H1 (cell line): Measurements from ENCODE around the gene RHOBTB1. TPM values are rescaled to one million over a fixed set of nuclear protein-coding genes. Genes with fewer than 3 reads are reported as not detected.

ENCODE experiments used
- CBX5 ChIP-seq: fragments of 300-800, 300-1000 bp; sonication (generic); IDR thresholded peaks from 2 replicates; pipeline ENCODE4 v1.7.1; 2016; ENCODE audit warnings: antibody characterized with exemption, low read length, low read depth
- KDM1A ChIP-seq: fragments of 200-600, 300-600 bp; sonication (generic); IDR thresholded peaks from 2 replicates; pipeline ENCODE4 v1.7.1; 2016; ENCODE audit warnings: mild to moderate bottlenecking, low read length, borderline replicate concordance
- RFX5 ChIP-seq: IDR thresholded peaks from 2 replicates; pipeline ENCODE4 v1.6.1; 2011; ENCODE audit warnings: low read depth, low read length, improper control_type of control experiment, borderline replicate concordance
- SIN3A ChIP-seq, 2 experiments: IDR thresholded peaks in 1 of 2; conservative IDR thresholded peaks in 1 of 2; 2 replicates each; pipeline ENCODE4 v1.6.1; 2011 to 2012; ENCODE audit warnings: low read length in 2 of 2, improper control_type of control experiment in 1 of 2, low read depth in 1 of 2, mild to moderate bottlenecking in 1 of 2
- SRF ChIP-seq: IDR thresholded peaks from 2 replicates; pipeline ENCODE4 v1.6.1; 2011; ENCODE audit warnings: mild to moderate bottlenecking, low read depth, low read length, moderate library complexity
- polyA plus RNA-seq, 7 experiments: library from polyadenylated mRNA; depleted of rRNA in 3 of 7; stranded (reverse) in 5 of 7; unstranded in 2 of 7; fragments of >200 nt in 5 of 7; fragments of 200-250 nt in 2 of 7; gene quantifications; 1 replicate in 5 of 7; 2 replicates in 1 of 7; 4 replicates in 1 of 7; pipeline versions ENCODE4 v1.2.1 to v1.2.3, GENCODE V29; 2011 to 2013; ENCODE audit warnings: missing spikeins in 2 of 7, mixed read lengths in 2 of 7
- total RNA-seq: library from RNA; stranded (reverse); fragmentation: NEBNext Ultra II Directional; extraction: Animal tissue kit (Norgen Biotek cat#: 25700); gene quantifications from 2 replicates; pipeline ENCODE4 v1.2.1, GENCODE V29; 2021

Gene RHOBTB1
- total and polyA plus RNA-seq, 2 of the 8 experiments (the other 6 are each of a cell fraction or from before 2014, with no cell fraction given), result 6.1 to 7.4 TPM

GRCh38 chr10:60849740-60850139 is 94.2 kb downstream of the RHOBTB1 start (continued):
- no peak for TF ChIP-seq KDM1A
- no peak for TF ChIP-seq SRF
- no peak for TF ChIP-seq SIN3A (conservative IDR thresholded peaks at IDR 0.05 in 1 of 2, IDR thresholded peaks at IDR 0.05 in 1 of 2; ENCODE audit: low read depth in 1 of 2, low read length in 2 of 2)
- no peak for TF ChIP-seq RFX5
- no peak for TF ChIP-seq CBX5
